Activated CD4-positive, alpha-beta T cell treated with anti-CD3 and anti-CD28 coated beads, Interleukin-2, Interleukin-6, amounts not matched to agents 100 ng/mL and 50 ng/mL, durations not matched to agents 16 hours and 8 hours (primary cell): Measurements from ENCODE around the gene KLK15.
"Not testable (repeated sequence)": the region's sequence is repeated elsewhere in the genome, so short reads cannot be mapped to it uniquely, and the experiment has no call there.

ENCODE experiments used
- DNase-seq: peaks from one replicate; pipeline ENCODE4 v3.0.0-alpha.2; 2020

The KLK15 gene

DNA sequence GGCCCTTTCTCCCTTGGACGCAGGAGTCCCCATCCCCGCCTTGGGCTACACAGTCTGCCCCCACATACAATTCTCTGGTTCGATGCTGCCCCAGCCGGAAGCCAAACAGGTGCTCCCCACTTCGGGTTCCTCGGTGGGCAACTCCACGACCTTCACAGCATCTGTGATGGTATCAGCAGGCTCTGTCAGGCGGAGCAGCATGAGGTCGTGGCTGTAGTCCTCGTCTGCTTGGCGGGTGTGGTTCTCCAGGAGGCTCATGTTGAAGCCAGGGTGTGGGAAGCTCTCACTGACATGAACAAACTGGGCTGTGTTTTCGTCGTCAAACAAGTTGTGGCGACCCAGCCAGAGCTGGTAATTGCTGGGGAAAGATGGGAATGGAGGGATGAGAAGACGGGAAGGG, 13.3 kb downstream of the KLK15 start:
- DNase-seq: no peak

DNA sequence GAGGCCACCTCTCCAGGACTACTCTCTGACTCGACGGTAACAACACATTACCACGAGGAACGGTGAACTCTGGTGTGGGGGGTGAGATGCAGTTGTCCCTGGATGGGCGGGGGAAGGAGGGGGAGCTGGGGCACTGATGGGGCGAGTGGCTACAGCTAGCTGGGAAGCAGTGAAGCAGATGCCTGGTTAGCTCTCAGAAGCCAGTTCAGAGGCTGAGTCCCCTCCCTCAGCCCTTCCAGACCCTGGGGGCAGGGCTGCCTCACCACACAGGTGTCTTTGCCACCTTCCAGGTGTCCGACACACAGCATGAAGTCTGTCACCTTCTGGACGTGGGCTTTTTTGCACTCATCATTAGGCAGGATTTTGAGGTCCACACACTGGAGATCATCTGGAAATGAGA, 13.7 kb downstream of the KLK15 start:
- no peak for DNase-seq

DNA sequence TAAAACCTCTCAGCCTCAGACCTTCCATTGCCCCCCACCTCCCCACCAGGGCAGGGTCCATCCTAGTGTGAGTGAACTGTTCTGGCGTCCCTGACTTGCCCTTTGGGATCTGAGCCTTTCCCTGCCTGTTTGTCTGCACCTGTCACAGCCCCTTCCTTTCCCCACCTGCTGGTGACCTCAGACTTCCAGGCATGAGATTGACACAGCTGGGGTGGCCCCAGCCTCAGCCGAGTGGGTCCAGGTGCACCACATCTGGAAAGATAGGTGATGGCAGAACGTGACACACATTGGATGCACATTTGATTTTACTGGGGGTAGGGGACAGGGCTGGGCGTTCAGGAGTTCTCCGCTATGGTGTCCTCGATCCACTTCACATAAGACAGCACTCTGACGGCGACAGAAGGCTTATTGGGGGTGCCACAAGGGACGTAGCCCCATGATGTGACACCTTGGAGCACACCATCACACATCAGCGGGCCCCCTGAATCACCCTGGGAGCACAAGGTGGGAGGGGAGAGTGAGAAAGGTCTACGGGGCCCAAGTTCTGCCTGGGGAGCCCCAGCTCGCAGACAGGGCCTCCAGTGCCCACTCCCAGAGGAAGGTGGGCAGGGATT, 14.4 kb downstream of the KLK15 start:
- no peak for DNase-seq

GRCh38 chr19:50817941-50818858, 15.2 kb downstream of the KLK15 start:
- DNase-seq: peak; percentile 81

DNA sequence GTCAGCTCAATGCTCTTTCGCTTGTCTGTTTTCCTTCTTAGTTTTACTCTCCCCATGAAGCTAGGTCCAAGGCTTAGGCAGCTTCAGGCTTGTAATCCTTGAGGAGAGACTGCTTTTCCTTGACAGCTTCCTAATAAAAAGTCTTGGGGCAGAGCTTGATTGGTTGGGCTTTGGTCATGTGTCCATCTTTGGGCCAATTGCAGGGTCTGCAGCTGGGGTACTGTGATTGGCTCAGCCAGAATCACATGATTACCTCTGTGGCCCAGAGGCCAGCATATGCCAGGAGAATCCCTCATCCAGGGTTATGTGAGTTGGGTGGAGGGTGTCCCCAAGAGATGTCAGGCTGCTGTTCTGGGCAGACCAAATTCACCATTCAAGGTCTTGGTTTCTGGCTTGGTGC, 17.9 kb downstream of the KLK15 start:
- DNase-seq: no peak

- no peak for DNase-seq
These were observed 18.5 kb downstream of the KLK15 start for GRCh38 chr19:50814883-50815282.

DNA sequence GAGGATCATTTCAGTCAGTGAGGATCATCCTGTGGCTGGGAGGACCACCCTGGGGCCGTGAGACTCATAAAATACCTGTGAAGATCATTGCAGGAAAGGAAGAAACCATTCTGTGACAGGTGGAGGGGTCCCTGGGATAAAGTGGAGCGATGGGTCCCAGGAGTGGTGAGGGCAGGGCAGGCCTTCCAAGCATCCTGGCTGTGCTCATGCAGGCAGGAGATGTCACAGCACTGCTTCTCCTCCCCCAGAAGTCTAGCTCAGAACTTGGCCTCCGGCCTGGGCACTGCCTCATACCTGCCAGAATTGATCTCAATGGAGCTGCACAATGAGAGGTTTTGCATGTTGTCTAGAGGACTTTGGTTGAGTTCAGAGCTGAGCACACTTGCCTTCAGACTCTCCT, 20.9 kb downstream of the KLK15 start:
- DNase-seq: no peak

DNA sequence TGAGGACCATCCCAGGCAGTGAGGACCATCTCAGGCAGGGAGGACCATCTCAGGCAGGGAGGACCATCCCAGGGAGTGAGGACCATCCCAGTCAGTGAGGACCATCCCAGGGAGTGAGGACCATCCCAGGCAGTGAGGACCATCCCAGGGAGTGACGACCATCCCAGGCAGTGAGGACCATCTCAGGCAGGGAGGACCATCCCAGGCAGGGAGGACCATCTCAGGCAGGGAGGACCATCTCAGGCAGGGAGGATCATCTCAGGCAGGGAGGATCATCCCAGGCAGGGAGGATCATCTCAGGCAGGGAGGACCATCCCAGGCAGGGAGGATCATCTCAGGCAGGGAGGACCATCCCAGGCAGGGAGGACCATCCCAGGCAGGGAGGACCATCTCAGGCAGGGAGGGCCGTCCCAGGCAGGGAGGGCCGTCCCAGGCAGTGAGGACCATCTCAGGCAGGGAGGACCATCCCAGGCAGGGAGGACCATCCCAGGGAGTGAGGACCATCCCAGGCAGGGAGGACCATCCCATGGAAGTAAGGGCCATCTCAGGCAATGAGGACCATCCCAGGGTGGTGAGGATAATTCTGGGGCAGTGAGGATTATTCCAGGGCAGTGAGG, 21.6 kb downstream of the KLK15 start:
- not testable (repeated sequence) for DNase-seq

DNA sequence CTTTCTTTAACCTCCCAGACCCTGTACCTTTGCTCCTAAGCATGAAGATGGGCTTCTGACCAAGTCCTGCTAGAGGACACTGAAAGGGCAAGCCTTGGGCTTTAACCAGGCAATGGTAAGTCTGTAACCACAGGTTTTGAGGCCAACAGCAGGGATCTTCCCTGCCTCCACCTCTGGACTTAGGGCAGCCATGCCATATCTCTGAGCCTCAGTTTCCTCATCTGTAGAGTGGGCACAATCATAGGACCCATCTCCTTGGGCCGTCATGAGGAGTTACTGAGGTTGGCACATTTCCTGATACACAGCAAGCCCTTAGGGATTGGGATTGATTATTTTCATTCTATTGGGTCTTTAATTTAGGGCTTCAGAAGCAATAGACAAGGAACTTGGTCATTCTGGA, 24.5 kb downstream of the KLK15 start:
- no peak for DNase-seq

GRCh38 chr19:50804420-50805272, 28.7 kb downstream of the KLK15 start:
- peak; percentile 99 for DNase-seq

- DNase-seq: no peak
These were observed 29.5 kb downstream of the KLK15 start for GRCh38 chr19:50803633-50804419.

GRCh38 chr19:50801107-50801506, 32.3 kb downstream of the KLK15 start:
- DNase-seq: no peak

DNA sequence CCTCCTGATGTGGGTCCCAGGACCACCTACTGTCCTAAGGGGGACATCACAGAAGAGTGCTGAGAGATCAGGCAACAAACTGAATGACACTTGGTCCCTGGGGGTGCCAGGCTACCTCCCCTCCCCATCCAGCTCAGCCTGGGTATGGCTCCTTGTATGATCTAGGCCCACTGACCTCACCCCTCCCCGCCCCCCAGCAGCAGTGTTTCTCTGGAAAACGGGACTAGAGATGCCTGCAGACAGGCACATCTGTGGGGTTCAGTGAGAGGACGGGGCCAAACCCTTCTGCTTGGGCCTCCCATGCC, 33.9 kb downstream of the KLK15 start:
- DNase-seq: no peak

GRCh38 chr19:50798659-50799546, 34.5 kb downstream of the KLK15 start:
- no peak for DNase-seq

GRCh38 chr19:50797781-50798658, 35.4 kb downstream of the KLK15 start:
- no peak for DNase-seq

- no peak for DNase-seq
These were observed 36.0 kb downstream of the KLK15 start for GRCh38 chr19:50797429-50797780.

DNA sequence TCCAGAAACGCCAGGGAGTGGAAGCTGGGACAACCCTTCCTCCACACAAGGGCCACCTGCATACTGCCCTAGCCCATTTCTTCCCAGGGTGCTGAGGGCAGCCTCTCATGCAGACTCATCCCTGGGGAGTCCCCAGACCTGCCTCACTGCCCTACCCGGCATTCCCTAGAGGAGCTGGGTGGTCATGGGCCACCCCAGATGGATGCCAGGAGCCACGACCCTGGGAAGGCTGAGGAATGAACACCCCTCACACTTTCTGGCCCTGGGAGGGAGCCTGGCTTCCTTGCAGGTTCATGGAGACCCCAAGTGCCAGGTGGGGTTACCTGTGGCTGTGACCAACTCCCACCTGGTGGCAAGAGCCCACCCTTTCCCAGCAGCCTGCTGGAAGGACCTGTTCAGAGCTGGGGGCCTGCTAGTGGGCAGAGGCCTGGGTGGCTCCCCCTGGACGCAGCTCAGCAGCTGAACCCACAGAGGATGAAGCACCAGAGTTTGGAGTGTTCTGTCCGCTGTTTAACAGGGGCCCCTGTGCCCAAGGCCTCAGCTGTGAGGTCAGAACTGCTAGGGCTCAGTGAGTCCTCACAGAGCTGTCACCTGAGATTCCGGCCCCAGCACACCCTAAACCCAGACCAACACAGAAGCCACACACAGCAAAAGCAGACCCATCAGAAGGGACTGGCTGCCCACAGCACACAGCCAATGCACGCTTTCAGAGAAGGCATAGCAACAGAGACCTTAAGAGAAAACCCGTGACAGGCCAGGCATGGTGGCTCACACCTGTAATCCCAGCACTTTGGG, 36.5 kb downstream of the KLK15 start:
- DNase-seq: no peak

DNA sequence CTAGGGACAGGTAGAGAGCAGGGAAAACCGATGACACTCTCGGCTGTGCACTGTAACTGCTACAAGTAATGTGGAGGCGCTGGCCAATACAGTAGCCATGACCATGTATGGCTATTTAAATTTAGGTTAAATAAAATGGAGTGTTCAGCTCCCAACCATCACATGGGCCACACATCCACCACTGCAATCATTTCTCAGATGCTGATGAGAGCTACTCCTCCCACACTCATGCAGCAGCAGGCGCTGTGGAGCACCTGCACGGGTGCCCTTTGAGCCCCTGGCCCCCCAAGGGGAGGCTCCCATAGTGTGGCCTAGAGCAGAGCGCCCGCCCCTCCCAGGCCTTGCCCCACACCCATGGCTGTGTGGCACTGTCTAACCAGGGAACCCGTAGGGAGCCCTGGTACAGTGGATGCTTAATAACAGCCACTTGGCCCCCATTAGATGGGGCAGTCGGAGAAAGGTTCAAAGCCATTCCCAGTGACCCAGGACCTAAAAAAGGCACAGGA, 37.2 kb downstream of the KLK15 start:
- DNase-seq: no peak

DNA sequence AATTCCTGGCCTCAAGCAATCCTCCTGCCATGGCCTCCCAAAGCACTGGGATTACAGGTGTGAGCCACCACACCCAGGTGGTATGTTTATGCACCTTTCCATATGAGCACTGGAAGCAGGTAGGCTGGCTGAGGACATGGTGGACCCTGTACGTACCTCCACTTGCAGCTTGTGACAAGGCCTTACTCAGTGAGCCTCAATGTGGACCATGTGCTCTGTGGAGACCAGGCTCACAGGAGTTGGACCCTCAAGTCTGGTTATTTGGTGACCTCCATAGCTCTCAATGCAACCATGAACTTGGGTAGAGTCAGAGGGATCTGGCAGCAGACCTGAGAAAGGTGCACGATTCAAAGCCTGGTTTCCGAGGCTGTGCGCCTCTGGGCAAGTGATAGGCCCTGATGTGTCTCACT, 37.7 kb downstream of the KLK15 start:
- DNase-seq: no peak
